GM18498 (cell line): Measurements from ENCODE around the gene OTOL1.
A peak's percentile ranks its signal among the peaks of the same experiment; 100 is the strongest.

Experiments
- ATAC-seq: cut with Tn5 transposase; IDR thresholded peaks from one replicate; pipeline ENCODE4 v1.9.1; 2021; ENCODE audit warnings: mild to moderate bottlenecking, moderate library complexity; ENCODE audit not compliant: unreplicated experiment

OTOL1 gene

GRCh38 chr3:161496508-161496907 lies at the start of gene OTOL1:
Gene OTOL1 (plus strand): TSS chr3:161496808. CDS start chr3:161496808, 0 bp downstream.
- no peak for ATAC-seq

GRCh38 chr3:161449785-161450184 lies 46.8 kb upstream of the OTOL1 start:
- ATAC-seq: no peak

- peak; percentile 48 for ATAC-seq
Measured at GRCh38 chr3:161452179-161452578, 44.4 kb upstream of the OTOL1 start.

DNA sequence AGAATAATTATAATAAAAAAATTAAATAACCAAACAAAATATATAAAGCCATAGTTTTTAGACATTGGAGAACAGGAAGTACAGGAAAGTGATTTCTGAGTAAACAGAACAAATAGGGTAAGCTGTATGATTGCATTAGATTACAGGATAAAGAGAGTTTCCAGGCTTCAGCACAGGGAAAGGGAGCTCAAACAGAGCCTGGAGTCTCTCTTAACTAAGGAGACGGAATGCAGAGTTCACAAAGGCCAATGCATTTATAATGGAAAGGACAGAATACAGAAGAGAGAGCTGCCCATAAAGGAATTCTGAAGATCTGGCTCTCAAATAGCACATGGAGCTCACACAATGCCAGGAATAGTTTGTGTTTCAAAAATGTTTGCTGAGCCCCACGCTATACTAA lies 42.0 kb upstream of the OTOL1 start:
- ATAC-seq: no peak

- no peak for ATAC-seq
Measured at GRCh38 chr3:161455962-161456361, 40.6 kb upstream of the OTOL1 start.

DNA sequence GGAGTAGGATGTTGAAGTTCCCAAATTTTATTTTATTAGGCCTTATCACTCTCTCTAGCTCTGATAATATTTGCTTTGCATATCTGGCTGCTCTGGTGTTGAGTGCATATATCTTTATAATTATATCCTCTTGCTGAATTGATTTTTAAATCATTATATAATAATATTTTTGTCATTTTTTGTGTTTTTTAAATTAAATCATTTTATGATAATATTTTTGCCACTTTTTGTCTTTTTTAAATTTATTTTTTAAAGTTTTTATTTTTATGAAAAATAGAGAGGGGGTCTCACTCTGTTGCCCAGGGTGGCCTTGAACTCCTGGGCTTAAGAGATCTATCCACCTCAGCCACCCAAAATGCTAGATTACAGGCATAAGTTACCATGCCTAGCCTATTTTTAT lies 34.5 kb upstream of the OTOL1 start:
- ATAC-seq: no peak

- ATAC-seq: no peak
Measured at GRCh38 chr3:161471211-161471610, 25.4 kb upstream of the OTOL1 start.

GRCh38 chr3:161474139-161474538 lies 22.5 kb upstream of the OTOL1 start:
- ATAC-seq: no peak

- ATAC-seq: no peak
Measured at GRCh38 chr3:161474741-161475140, 21.9 kb upstream of the OTOL1 start.

- ATAC-seq: no peak
Measured at GRCh38 chr3:161475206-161475605, 21.4 kb upstream of the OTOL1 start.

DNA sequence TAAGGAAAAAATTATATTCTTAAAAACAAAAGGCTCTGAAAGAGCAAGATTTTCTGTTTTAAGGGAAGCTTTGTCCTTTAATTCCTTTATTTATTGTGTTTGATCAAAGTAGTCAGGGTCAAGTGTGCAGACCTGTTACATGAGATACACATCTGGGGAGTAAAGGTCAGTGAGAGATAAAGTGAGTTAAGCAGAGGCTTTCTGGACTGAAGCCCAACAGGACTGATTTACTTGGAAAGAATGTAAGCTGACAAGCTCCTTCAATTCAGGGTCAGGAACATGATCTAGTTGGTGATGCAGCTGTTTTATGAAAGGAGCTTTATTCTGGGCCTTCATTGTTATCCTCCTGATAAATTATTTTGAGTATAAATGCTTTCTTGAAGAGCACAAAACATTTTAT lies 20.7 kb upstream of the OTOL1 start:
- ATAC-seq: no peak

DNA sequence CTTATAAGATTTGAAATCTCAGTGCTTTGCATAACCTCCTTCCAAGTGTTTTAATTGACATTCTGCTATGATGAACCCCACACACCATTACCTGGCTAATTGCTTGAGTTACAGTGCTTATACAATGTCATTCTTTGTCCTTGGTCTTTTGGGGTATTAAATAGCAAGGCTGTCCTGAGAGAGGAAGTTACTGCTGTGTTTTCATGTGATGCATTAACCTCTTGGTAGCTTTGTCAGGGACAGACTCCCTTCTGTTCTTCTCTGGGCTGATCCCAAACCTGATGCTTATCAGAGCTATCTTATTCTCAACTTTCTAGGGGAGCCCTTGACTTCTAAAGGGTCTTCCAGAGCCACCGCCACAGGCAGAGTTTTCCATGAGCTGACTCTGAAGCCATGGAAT lies 12.4 kb upstream of the OTOL1 start:
- ATAC-seq: no peak

GRCh38 chr3:161488284-161488683 lies 8.3 kb upstream of the OTOL1 start:
- ATAC-seq: peak; percentile 41

DNA sequence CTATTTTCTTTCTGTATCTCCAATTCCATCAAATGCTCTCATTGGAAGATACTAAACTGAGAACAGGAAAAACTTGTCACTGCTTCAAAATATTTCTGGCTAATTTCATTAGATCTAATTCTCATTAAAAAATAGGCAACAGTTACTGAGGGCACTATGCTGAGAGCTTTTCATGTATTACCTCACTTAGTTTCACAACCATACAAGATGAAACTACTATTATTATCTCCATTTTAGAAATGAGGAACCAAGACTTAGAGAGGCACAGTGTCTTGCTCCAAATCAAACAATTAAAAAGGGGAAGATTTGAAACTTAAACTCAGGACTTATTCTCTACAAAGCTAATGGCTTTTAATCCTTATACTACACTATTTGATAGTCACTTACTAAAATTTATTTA lies 7.2 kb upstream of the OTOL1 start:
- ATAC-seq: peak; percentile 97

GRCh38 chr3:161490845-161491244 lies 5.8 kb upstream of the OTOL1 start:
- peak; percentile 47 for ATAC-seq

GRCh38 chr3:161498259-161498921 lies 1.8 kb downstream of the OTOL1 start:
- no peak for ATAC-seq

DNA sequence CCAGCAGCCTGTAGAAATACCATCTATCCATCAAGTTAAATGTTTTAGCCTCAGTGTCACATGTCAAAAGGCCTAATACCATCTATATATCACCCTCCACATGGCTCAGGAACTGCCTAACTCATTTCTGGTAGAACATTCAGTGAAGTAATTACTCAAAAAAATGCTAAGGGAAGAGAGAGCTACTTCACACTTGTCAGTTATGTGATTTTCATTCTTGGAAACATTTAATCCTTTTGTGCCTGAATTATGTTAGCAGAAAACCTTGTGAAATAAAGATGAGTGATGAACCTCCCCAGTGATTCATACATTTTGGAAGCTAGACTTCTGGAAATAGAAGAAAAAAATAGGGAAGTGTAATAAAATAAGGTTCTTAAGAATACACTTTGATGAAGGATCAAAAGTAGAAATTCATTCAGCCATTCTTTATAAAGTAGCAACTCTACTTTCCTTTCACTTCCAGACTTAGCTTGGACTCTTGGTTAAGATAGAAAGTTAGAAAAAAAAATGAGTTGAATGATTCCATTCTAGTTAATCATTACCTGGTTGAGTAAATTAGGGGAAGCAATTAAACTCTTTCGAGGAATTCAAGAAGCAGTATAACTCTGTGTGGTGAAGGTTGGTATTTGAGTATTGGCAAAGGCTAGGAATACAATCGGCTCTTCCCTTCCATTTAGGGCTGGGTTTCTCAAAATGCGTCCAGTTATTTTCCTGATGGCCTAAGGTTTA lies 3.6 kb downstream of the OTOL1 start:
- ATAC-seq: no peak

- ATAC-seq: no peak
Measured at GRCh38 chr3:161503271-161503670, 6.7 kb downstream of the OTOL1 start.

DNA sequence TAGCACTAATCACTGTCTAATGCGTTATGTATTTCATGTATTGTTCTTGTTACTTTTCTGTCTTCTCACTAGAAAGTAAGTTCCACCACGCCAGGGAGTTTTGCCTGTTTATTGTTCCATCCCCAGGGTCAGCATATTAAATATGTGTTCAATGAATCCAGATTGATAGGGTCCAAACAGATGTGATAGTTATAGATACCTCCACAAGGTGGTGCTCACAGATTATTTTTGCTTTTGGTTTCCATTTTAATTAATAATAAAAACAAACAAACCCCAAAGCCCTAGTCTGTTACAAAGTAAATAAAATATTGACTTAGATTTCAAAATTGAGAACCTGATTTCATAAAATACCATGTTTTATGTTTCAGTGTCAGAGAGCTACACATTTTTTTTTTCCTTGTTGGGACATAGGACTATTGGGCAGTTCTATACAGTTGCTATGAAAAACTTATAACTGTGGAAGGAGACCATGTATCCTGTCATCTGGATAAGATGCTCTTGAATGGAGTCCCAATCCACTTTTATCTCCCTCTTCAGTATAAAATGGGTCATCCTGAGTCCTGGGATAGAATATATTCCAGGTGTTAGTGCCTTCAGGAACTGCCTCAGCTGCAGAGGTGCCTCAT lies 12.4 kb downstream of the OTOL1 start:
- ATAC-seq: peak; percentile 81

DNA sequence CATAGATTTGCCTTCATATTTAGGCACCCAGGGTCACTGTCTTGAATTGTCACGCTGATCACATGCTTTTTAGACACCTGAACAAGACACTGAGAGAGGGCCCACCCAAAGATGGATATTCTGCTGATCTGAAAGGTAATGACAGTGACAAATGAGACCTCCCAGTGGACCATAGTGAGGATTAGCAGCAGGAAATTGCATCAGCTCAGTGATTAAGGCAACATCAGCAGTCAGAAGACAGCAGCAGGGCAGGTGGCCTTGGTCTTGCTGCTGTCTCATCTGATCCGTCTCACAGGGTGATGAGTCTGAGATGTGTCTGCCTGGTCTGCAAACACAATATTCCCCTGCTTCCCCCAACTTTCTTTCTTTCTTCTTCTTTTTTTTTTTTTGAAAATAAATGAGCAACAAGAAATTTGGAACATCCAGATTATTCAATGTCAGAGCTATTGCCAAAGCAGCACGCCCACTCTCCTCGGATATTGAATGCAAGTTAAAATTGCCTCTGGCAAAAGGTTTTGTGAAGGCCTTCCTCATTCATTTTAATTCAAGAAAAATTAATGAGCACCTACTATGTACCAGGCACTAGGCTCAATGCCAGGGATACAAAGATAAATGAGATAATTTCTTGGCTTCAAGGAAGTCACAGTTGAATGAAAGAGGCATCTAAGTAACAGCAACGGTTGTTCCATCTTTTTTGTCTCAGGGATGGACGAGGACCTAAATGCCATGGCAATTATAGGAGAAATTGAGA lies 14.1 kb downstream of the OTOL1 start:
- ATAC-seq: no peak

GRCh38 chr3:161523916-161524315 lies 27.3 kb downstream of the OTOL1 start:
- ATAC-seq: no peak
